ENCODE measurements around the gene SLC35A1. TPM values are rescaled to one million over a fixed set of nuclear protein-coding genes. Genes with fewer than 3 reads are reported as not detected.
A peak's percentile ranks its signal among the peaks of the same experiment; 100 is the strongest.
"Not testable (repeated sequence)": the region's sequence is repeated elsewhere in the genome, so short reads cannot be mapped to it uniquely, and the experiment has no call there.

Gene SLC35A1
- total RNA-seq, 2 experiments from 2014 or later = 3.8 to 4.9 TPM

- TF ChIP-seq, protein P1, sequence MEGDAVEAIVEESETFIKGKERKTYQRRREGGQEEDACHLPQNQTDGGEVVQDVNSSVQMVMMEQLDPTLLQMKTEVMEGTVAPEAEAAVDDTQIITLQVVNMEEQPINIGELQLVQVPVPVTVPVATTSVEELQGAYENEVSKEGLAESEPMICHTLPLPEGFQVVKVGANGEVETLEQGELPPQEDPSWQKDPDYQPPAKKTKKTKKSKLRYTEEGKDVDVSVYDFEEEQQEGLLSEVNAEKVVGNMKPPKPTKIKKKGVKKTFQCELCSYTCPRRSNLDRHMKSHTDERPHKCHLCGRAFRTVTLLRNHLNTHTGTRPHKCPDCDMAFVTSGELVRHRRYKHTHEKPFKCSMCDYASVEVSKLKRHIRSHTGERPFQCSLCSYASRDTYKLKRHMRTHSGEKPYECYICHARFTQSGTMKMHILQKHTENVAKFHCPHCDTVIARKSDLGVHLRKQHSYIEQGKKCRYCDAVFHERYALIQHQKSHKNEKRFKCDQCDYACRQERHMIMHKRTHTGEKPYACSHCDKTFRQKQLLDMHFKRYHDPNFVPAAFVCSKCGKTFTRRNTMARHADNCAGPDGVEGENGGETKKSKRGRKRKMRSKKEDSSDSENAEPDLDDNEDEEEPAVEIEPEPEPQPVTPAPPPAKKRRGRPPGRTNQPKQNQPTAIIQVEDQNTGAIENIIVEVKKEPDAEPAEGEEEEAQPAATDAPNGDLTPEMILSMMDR (IDR thresholded peaks at IDR 0.05) = no peak
- Histone ChIP-seq H3K27me3 (ENCODE audit: control insufficient read depth in 1 of 2, insufficient read depth in 2 of 2, low read length in 2 of 2) (no peaks in the 10 kb centered on the region), H3K4me3 (ENCODE audit: low read length) (no peak overlapping the region), H3K27ac (ENCODE audit: low read depth in 1 of 2, low read length in 2 of 2) (no peak overlapping the region), H3K9me3 (ENCODE audit: control insufficient read depth in 1 of 2, insufficient read depth in 1 of 2, low read length in 2 of 2) (no peaks in the 10 kb centered on the region), H3K36me3 (ENCODE audit: insufficient read depth, low read length) (peaks cover 10% of the 10 kb centered on the region), H3K4me1 (ENCODE audit: insufficient read depth, low read length) (no peaks in the 10 kb centered on the region)
- no peak for DNase-seq
- no peaks in the 10 kb centered on the region for H3K27me3 Mint-ChIP-seq
- H3K36me3 Mint-ChIP-seq (ENCODE audit: low read depth) = peaks cover 36% of the 10 kb centered on the region
- CTCF ChIA-PET = no interaction called here
- intact Hi-C loops (cut with DNase I, micrococcal nuclease) = no loop called here
- ATAC-seq (ENCODE audit: poor library complexity) = no peak
- POLR2A ChIA-PET = no interaction called here
- no peaks in the 10 kb centered on the region for H3K9me3 Mint-ChIP-seq
- no peaks in the 10 kb centered on the region for H3K4me1 Mint-ChIP-seq (ENCODE audit: low read depth)
- no peak overlapping the region for H3K4me3 Mint-ChIP-seq
- no peak overlapping the region for H3K27ac Mint-ChIP-seq
These were observed 11.7 kb downstream of the SLC35A1 start for GRCh38 chr6:87484491-87484890.

- H3K4me3 ChIP-seq (ENCODE audit: low read length) = no peak overlapping the region
- Mint-ChIP-seq H3K4me3 (no peak overlapping the region), H3K4me1 (ENCODE audit: low read depth) (no peaks in the 10 kb centered on the region), H3K27ac (peak overlapping the region; percentile 13), H3K27me3 (no peaks in the 10 kb centered on the region), H3K9me3 (no peaks in the 10 kb centered on the region), H3K36me3 (ENCODE audit: low read depth) (peaks cover 28% of the 10 kb centered on the region)
- POLR2A ChIA-PET = no interaction called here
- intact Hi-C loops (cut with DNase I, micrococcal nuclease) = no loop called here
- no peaks in the 10 kb centered on the region for H3K9me3 ChIP-seq (ENCODE audit: control insufficient read depth in 1 of 2, insufficient read depth in 1 of 2, low read length in 2 of 2)
- H3K36me3 ChIP-seq (ENCODE audit: insufficient read depth, low read length) = peaks cover 11% of the 10 kb centered on the region
- H3K27me3 ChIP-seq (ENCODE audit: control insufficient read depth in 1 of 2, insufficient read depth in 2 of 2, low read length in 2 of 2) = no peaks in the 10 kb centered on the region
- ATAC-seq (ENCODE audit: poor library complexity) (no peak), DNase-seq (no peak)
- TF ChIP-seq, protein P1 (IDR thresholded peaks at IDR 0.05) = no peak
- CTCF ChIA-PET = no interaction called here
- no peaks in the 10 kb centered on the region for H3K4me1 ChIP-seq (ENCODE audit: insufficient read depth, low read length)
- no peak overlapping the region for H3K27ac ChIP-seq (ENCODE audit: low read depth in 1 of 2, low read length in 2 of 2)
These were observed 14.8 kb downstream of the SLC35A1 start for GRCh38 chr6:87487555-87487954.

GRCh38 chr6:87489326-87489725, 16.6 kb downstream of the SLC35A1 start:
- H3K4me3 Mint-ChIP-seq; H3K4me3 ChIP-seq (ENCODE audit: low read length); DNase-seq; ATAC-seq (ENCODE audit: poor library complexity); H3K4me1 ChIP-seq (ENCODE audit: insufficient read depth, low read length); H3K27me3 ChIP-seq (ENCODE audit: control insufficient read depth in 1 of 2, insufficient read depth in 2 of 2, low read length in 2 of 2); H3K9me3 Mint-ChIP-seq; H3K4me1 Mint-ChIP-seq (ENCODE audit: low read depth); H3K27ac Mint-ChIP-seq; H3K9me3 ChIP-seq (ENCODE audit: control insufficient read depth in 1 of 2, insufficient read depth in 1 of 2, low read length in 2 of 2); H3K27me3 Mint-ChIP-seq; intact Hi-C loops (cut with DNase I, micrococcal nuclease); H3K27ac ChIP-seq (ENCODE audit: low read depth in 1 of 2, low read length in 2 of 2): not testable (repeated sequence)
- ChIA-PET CTCF (interaction anchor here (0.7 to 1.2 kb wide), 3 partner anchors 19 to 96 kb away, joined by 3 to 5 read pairs (median 3); no protein-coding TSS in a partner anchor), POLR2A (interaction anchor here (0.7 kb wide), 1 partner anchor 84 kb away, joined by 3 read pairs; no protein-coding TSS in a partner anchor)
- peaks cover 15% of the 10 kb centered on the region for H3K36me3 ChIP-seq (ENCODE audit: insufficient read depth, low read length)
- H3K36me3 Mint-ChIP-seq (ENCODE audit: low read depth) = peaks cover 33% of the 10 kb centered on the region

DNA sequence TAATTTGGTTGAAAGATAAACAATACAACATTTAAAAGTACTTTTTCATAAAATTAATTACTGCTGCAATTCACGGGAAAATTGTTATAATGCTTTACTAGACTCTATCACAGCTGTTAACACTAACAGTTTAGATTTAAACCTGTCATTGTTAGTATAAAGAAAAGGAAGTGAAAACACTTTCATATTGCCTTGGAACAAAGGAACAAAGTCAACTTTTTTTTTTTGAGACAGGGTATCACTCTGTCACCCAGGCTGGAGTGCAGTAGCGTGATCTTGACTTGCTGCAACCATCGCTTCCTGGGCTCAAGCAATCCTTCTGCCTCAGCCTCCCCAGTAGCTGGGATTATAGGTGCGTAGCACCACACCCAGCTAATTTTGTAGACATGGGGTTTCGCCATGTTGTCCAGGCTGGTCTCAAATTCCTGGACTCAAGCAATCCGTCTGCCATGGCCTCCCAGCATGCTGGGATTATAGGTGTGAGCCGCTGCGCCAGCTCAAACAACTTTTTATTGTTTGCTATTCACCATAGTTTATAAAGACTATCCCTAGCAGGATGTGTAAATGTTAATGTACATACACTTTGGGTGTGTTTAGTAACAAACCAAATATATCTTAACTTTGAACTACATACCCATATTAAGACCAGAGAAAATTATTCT, 22.1 kb downstream of the SLC35A1 start:
- TF ChIP-seq, protein P1 (IDR thresholded peaks at IDR 0.05) = no peak
- Mint-ChIP-seq H3K27me3 (no peaks in the 10 kb centered on the region), H3K9me3 (no peaks in the 10 kb centered on the region), H3K36me3 (ENCODE audit: low read depth) (peaks cover 22% of the 10 kb centered on the region), H3K4me3 (no peak overlapping the region), H3K4me1 (ENCODE audit: low read depth) (no peaks in the 10 kb centered on the region), H3K27ac (no peak overlapping the region)
- ChIA-PET POLR2A (interaction anchor here (0.6 to 0.7 kb wide), 2 partner anchors 150 to 177 kb away, joined by 3 read pairs; partner anchors contain the start of gene C6orf163), CTCF (no interaction called here)
- ATAC-seq (ENCODE audit: poor library complexity) = no peak
- intact Hi-C loops (cut with DNase I, micrococcal nuclease) = no loop called here
- Histone ChIP-seq H3K4me3 (ENCODE audit: low read length) (no peak overlapping the region), H3K27me3 (ENCODE audit: control insufficient read depth in 1 of 2, insufficient read depth in 2 of 2, low read length in 2 of 2) (no peaks in the 10 kb centered on the region), H3K36me3 (ENCODE audit: insufficient read depth, low read length) (peaks cover 12% of the 10 kb centered on the region), H3K4me1 (ENCODE audit: insufficient read depth, low read length) (no peaks in the 10 kb centered on the region), H3K9me3 (ENCODE audit: control insufficient read depth in 1 of 2, insufficient read depth in 1 of 2, low read length in 2 of 2) (no peaks in the 10 kb centered on the region), H3K27ac (ENCODE audit: low read depth in 1 of 2, low read length in 2 of 2) (no peak overlapping the region)
- DNase-seq = no peak
